Epithelial cell of esophagus (primary cell): Measurements from ENCODE around the gene DYSF.

Source experiments
- DNase-seq: peaks from one replicate; pipeline ENCODE4 v3.0.0; 2010; ENCODE audit warnings: low read depth
- H3K4me3 ChIP-seq: 2 replicates; pipeline ENCODE4 v1.5.1; 2011; ENCODE audit warnings: mild to moderate bottlenecking, low read length, control low read depth
- TF ChIP-seq, protein P1 (sequence below): IDR thresholded peaks from 2 replicates; pipeline ENCODE4 v1.5.1; 2011; ENCODE audit warnings: low read depth, mild to moderate bottlenecking, low read length, control low read depth, inconsistent platforms; ENCODE audit not compliant: insufficient read depth; ENCODE audit errors: missing control alignments

DYSF gene

GRCh38 chr2:71695235-71696120, 242.1 kb downstream of the DYSF start:
- no peak overlapping the region for H3K4me3 ChIP-seq
- TF ChIP-seq, protein P1, sequence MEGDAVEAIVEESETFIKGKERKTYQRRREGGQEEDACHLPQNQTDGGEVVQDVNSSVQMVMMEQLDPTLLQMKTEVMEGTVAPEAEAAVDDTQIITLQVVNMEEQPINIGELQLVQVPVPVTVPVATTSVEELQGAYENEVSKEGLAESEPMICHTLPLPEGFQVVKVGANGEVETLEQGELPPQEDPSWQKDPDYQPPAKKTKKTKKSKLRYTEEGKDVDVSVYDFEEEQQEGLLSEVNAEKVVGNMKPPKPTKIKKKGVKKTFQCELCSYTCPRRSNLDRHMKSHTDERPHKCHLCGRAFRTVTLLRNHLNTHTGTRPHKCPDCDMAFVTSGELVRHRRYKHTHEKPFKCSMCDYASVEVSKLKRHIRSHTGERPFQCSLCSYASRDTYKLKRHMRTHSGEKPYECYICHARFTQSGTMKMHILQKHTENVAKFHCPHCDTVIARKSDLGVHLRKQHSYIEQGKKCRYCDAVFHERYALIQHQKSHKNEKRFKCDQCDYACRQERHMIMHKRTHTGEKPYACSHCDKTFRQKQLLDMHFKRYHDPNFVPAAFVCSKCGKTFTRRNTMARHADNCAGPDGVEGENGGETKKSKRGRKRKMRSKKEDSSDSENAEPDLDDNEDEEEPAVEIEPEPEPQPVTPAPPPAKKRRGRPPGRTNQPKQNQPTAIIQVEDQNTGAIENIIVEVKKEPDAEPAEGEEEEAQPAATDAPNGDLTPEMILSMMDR = no peak
- no peak for DNase-seq

DNA sequence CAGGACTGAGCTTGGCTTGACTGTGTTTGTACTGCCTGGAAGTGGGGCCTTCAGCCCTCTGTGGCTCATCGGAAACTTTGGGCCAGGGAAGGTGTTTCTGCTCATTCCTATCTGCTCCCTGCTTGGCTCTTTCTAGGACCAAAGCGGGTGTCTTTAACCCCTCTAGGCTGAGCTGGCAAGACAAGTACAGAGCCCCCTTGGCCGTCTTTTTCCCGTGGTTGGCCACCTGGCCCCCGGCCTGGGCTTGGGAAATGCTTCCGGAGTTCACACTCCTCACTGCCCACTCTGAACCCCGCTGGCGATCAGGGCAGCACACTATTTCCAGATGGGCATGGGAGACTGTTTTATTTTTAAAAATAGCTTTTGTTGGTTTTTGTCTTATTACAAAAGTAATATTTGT, 243.0 kb downstream of the DYSF start:
- TF ChIP-seq, protein P1 = no peak
- H3K4me3 ChIP-seq = no peak overlapping the region
- no peak for DNase-seq

- peak; percentile 7 for DNase-seq
- no peak overlapping the region for H3K4me3 ChIP-seq
- TF ChIP-seq, protein P1 = no peak
These were observed 244.0 kb downstream of the DYSF start for GRCh38 chr2:71697106-71698004.

GRCh38 chr2:71699428-71699827, 246.1 kb downstream of the DYSF start:
- DNase-seq = no peak
- TF ChIP-seq, protein P1 = no peak
- H3K4me3 ChIP-seq = no peak overlapping the region

GRCh38 chr2:71700041-71700657, 246.8 kb downstream of the DYSF start:
- DNase-seq = no peak
- no peak overlapping the region for H3K4me3 ChIP-seq
- TF ChIP-seq, protein P1 = no peak

- TF ChIP-seq, protein P1 = no peak
- DNase-seq = no peak
- no peak overlapping the region for H3K4me3 ChIP-seq
These were observed 247.5 kb downstream of the DYSF start for GRCh38 chr2:71700658-71701397.
